ENCODE data around the gene JDP2.

JDP2 gene

DNA sequence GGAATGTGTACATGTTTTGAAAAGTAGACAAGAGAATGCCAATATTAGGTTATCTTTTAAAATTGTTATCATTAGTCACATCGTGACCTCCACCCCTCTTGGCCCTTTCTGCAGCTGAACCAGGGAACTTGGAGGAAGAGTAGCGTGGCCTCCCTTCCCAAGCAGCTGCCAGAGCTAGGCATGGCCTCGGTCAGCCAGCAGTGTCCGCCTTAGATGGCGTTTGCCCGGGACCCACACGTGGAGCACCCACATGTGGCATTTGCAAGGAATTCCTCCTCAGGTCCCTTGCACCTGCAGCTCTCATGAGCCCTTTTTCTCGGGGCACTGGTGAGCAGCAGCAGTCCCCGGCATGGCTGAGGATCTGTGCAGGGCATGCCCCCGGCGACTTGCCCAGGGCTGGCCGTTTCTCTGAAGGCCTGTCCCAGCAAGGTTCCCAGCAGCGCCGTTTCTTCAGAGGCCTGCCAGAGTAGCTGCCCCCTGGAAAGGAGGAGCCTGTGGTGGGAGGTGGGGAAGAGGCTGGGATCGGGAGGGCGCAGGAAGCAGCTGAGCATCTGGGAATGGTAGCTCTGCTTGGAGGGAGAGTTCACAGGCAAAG is 10.8 kb downstream of the JDP2 start:
- DNase-seq, result no peak

GRCh38 chr14:75439989-75440388 is 12.2 kb downstream of the JDP2 start:
- DNase-seq, result no peak

DNA sequence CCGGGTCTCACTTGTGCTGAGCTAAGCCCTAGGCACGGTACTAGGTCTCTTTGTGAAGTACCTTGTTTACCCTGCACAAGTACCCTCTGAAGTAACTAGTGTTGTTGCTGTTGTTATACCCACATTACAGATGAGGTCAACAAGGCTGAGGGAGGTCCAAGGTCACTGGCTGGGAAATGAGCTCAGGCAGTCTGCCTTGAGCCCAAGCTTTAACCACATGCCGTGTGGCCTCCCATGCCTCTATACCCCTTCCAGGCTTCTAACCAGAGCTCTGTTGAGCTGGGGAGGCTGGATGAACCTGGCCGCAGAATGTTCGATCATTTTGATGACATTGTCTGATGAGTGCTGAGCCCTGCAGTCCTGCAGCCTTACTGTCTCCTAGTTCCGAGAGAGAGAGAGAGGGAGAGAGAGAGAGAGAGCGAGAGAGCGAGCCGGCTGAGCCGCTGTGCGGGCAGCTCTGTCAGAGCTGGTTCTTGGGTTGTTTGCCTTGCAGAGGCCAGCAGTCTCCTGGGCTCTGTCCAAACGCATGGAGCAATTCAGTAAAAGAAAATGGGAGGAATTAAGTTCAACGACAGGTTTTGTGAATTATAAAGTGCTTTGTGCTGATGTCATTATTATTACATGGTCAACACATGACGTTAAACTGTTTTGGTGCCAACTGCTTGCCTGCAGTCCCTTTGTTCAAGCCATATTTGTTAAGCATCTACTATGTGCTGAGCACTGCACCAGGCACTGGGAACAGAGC is 13.1 kb downstream of the JDP2 start:
- DNase-seq, result no peak

DNA sequence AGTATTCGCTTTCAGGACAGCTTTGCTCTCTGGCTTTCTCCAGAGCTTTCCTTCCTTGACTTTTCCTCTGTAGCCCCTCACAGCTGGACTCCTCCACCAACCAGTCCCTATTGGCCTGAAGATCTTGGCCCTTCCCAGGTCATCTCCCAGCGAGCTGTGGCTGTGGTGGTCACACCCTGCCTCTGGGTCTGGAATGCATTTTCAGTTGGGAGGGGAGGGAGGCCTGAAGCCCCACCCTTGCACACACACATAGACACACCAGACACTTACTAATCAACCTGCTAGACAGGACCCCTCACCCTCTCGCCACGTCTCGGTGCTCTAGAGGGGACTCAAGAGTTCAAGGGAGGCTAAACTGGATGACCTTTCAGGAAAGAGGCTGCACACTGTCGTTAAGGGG is 13.9 kb downstream of the JDP2 start:
- no peak for DNase-seq

- no peak for DNase-seq
Measured at GRCh38 chr14:75442166-75442565, 14.3 kb downstream of the JDP2 start.

DNA sequence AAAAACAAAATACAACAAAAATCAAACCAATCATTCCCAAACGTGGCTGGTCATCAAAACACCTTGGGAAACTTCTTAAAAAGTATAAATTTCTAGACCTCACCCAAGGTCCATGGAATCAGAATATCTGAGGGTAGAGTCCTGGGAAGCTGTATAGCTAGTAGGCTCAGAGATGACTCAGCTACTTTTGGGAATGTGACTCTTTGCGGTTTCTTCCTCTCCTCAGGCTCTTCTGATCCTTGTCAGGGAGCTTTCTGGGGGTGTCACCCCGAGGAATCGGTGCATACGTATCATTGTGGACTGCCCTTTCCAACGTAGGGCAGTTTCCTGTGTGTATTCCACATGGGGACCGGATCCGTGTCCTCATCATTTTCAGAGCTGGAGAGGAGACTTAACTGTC is 14.8 kb downstream of the JDP2 start:
- peak; percentile 50 for DNase-seq

- DNase-seq, result no peak
Measured at GRCh38 chr14:75443203-75443969, 15.6 kb downstream of the JDP2 start.

GRCh38 chr14:75445236-75445635 is 17.4 kb downstream of the JDP2 start:
- DNase-seq, result peak; percentile 50

DNA sequence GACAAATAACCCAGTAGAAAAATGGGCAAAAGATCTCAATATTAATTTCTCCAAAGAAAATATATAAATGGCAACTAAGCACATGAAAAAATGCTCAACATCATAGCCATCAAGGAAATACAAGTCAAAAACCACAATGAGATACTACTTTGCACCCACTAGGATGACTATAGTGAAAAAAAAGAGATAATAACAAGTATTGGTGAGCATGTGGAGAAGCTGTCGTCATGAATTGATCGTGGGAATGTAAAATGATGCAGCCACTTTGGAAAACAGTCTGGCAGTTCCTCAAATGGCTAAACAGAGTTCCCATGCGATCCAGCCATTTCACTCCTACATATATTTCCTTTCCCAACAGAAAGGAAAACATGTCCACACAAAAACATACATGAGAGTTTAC is 18.1 kb downstream of the JDP2 start:
- peak; percentile 36 for DNase-seq

GRCh38 chr14:75446447-75446846 is 18.6 kb downstream of the JDP2 start:
- peak; percentile 74 for DNase-seq

DNA sequence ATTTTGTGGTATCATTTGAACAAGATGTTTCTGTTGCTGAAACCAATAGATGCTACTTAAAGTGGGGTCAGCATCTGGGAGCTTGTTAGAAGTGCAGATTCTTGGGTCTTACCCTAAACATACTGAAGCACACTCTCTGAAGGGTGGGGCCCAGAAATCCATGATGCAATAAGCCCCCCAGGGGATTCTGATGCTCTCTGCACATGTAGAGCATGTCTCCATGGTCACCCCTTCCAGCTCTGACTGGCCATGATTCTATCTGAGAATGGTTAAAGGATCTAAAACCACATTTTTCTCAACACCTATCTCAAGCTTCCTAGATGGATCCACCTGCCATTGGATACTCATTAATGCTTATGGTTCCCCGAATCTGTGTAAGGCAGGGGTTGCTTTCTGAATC is 20.4 kb downstream of the JDP2 start:
- no peak for DNase-seq

DNA sequence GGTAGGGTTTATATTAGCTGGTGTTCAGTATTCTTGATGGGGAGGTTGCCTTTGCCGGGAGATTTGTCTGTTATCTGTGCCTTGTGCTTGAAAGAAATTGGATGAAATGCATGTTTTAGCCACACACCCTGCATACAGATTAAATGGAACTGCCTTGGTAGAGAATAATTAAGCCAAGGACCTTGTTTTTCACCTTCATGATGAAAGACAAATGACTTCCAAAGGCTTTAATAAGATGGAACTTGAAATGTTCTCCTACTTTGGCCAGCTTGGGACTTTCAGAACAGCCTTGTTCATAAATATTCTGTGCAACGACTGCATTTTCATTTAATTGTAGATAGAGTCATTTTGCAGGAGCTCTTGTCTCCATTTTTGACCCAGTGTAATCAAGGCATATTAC is 21.2 kb downstream of the JDP2 start:
- DNase-seq, result no peak

- no peak for DNase-seq
Measured at GRCh38 chr14:75449696-75450095, 21.9 kb downstream of the JDP2 start.

DNA sequence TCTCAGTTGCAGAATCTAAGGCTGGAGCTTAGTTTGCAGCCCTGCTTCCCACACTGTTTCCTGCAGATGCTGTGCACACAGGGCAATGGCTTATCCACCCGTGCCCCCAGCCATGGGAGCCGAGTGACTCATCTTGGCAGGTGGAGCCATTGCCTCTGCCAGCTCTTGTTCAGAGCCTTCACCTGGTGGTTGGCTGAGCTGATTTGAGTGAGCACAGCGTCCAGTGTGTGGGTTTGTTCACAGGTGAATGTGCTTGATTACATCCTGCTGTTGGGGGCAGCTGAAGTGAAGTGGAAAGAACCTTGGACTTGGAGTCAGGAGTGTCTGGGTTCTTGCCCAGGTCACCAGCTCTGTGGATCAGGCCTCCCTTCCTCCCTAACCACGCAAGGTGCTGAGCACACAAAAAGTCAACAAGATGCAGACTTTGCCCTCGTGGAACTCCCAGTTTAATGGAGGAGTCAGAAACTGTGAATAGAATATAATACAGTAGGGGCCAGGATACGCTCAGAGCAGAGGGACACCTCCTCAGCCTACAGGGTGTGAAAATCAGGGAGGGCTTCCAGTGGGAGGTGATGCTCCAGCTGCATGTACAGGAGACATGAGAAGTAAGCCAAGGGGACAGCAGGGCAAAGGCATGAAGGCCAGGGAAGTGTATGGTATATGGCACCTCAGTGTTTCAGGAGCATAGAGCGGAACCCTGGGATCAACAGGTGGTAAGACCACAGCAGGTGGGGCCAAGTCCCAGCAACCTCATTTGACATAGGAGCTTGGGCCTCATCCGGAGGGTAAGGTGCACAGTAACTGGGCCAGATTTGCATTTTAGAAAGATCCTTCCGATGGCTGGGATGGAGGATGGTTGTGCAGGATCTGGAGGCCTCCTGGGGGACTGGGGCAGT is 22.8 kb downstream of the JDP2 start:
- DNase-seq, result no peak

- DNase-seq, result no peak
Measured at GRCh38 chr14:75452324-75452723, 24.5 kb downstream of the JDP2 start.

- no peak for DNase-seq
Measured at GRCh38 chr14:75452900-75453816, 25.3 kb downstream of the JDP2 start.

DNA sequence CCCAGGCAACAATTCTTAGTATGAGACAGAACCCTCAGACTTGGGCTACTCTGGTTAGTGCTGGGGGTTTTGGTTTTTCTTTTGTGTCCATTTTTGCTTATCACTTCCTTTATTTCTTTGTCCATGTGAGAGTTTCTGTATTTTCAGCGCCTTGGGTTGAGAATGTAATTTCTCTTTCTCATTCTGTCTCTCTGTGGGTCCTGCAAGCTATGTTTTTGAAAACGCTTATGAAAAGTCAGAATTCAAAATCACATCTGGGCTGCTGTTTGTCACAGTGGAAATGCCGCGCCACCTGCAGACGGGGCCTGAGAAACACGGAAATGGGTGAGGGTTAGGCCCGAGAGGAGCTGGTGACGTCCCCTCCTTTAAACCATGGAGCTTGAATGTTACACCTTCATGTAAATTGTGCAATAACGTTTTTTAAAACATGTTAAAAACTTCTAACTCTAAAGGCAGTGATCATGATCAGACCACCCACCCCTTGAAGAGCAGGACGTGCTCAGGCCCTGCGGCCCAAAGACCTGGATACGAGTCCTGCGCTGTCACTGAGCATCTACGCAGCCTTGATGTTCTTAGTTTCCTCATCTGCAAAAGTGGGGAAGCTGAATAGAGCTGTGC is 26.1 kb downstream of the JDP2 start:
- peak; percentile 79 for DNase-seq

- DNase-seq, result peak; percentile 71
Measured at GRCh38 chr14:75454963-75455546, 27.2 kb downstream of the JDP2 start.

GRCh38 chr14:75456069-75456996 is 28.5 kb downstream of the JDP2 start:
- DNase-seq, result no peak

DNA sequence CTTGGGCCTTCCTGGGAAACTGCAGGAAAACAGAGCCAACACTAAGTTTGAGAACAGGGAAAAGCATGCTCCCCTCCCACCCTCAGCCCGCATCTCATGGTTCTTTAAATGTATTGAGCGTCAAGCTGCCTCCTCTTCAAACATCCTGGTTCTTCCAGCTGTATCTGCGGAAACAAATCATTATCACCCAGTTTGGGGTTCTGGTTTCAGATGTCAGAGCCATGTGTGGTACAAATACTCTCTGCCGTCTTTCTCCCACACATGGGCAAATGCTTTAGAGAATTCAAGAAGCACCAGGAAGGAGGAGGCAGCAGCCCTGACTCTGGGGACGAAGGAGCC is 29.1 kb downstream of the JDP2 start:
- DNase-seq, result no peak

Measured in hematopoietic multipotent progenitor cell treated with erythropoietin and hydrocortisone succinate and interleukin-3 and kit ligand, for 4 days (in vitro differentiated cells).